ENCODE data around the gene ANKRD44.
A peak's percentile ranks its signal among the peaks of the same experiment; 100 is the strongest.

Gene ANKRD44

GRCh38 chr2:197096649-197097048 is 213.9 kb downstream of the ANKRD44 start:
- no peak for ATAC-seq (ENCODE audit: insufficient read depth, low read depth)
- no peaks in the 10 kb centered on the region for H3K9me3 ChIP-seq (ENCODE audit: insufficient read depth, low read length, severe bottlenecking)
- no peak overlapping the region for H3K4me2 ChIP-seq (ENCODE audit: insufficient read depth, low read length)
- H3K4me3 ChIP-seq (ENCODE audit: low read depth in 1 of 2, low read length in 2 of 2), result no peak overlapping the region
- H3K36me3 ChIP-seq (ENCODE audit: insufficient read depth, low read length), result peaks cover 4% of the 10 kb centered on the region; the same call in 1 of the 2 replicates
- H3K79me2 ChIP-seq (ENCODE audit: insufficient read depth, low read length), result no peaks in the 10 kb centered on the region
- DNase-seq, result no peak
- no peaks in the 10 kb centered on the region for H3K4me1 ChIP-seq (ENCODE audit: insufficient read depth, low read length)
- H2AFZ ChIP-seq (ENCODE audit: low read depth, low read length), result no peak overlapping the region
- no peak overlapping the region for H3K27ac ChIP-seq (ENCODE audit: low read length)
- TF ChIP-seq, protein P1, sequence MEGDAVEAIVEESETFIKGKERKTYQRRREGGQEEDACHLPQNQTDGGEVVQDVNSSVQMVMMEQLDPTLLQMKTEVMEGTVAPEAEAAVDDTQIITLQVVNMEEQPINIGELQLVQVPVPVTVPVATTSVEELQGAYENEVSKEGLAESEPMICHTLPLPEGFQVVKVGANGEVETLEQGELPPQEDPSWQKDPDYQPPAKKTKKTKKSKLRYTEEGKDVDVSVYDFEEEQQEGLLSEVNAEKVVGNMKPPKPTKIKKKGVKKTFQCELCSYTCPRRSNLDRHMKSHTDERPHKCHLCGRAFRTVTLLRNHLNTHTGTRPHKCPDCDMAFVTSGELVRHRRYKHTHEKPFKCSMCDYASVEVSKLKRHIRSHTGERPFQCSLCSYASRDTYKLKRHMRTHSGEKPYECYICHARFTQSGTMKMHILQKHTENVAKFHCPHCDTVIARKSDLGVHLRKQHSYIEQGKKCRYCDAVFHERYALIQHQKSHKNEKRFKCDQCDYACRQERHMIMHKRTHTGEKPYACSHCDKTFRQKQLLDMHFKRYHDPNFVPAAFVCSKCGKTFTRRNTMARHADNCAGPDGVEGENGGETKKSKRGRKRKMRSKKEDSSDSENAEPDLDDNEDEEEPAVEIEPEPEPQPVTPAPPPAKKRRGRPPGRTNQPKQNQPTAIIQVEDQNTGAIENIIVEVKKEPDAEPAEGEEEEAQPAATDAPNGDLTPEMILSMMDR (IDR thresholded peaks at IDR 0.05; ENCODE audit: borderline replicate concordance, extremely low read depth, low read length, poor library complexity, severe bottlenecking), result no peak
- TF ChIP-seq EZH2 (IDR thresholded peaks at IDR 0.05; ENCODE audit: borderline replicate concordance, low read depth, low read length, severe bottlenecking), result no peak
- no peak overlapping the region for H3K9ac ChIP-seq (ENCODE audit: low read depth, low read length)
- no peaks in the 10 kb centered on the region for H4K20me1 ChIP-seq (ENCODE audit: insufficient read depth, low read length)
- H3K27me3 ChIP-seq (ENCODE audit: insufficient read depth, low read length, poor library complexity), result no peaks in the 10 kb centered on the region

- Histone ChIP-seq H3K9ac (ENCODE audit: low read depth, low read length) (no peak overlapping the region), H3K27ac (ENCODE audit: low read length) (no peak overlapping the region), H3K27me3 (ENCODE audit: insufficient read depth, low read length, poor library complexity) (no peaks in the 10 kb centered on the region), H3K36me3 (ENCODE audit: insufficient read depth, low read length) (no peaks in the 10 kb centered on the region; the same call in 1 of the 2 replicates), H3K79me2 (ENCODE audit: insufficient read depth, low read length) (no peaks in the 10 kb centered on the region), H3K4me2 (ENCODE audit: insufficient read depth, low read length) (no peak overlapping the region), H4K20me1 (ENCODE audit: insufficient read depth, low read length) (no peaks in the 10 kb centered on the region), H2AFZ (ENCODE audit: low read depth, low read length) (no peak overlapping the region), H3K9me3 (ENCODE audit: insufficient read depth, low read length, severe bottlenecking) (no peaks in the 10 kb centered on the region), H3K4me1 (ENCODE audit: insufficient read depth, low read length) (peaks cover 23% of the 10 kb centered on the region), H3K4me3 (ENCODE audit: low read depth in 1 of 2, low read length in 2 of 2) (no peak overlapping the region)
- ATAC-seq (ENCODE audit: insufficient read depth, low read depth), result no peak
- no peak for DNase-seq
- no peak for TF ChIP-seq EZH2 (IDR thresholded peaks at IDR 0.05; ENCODE audit: borderline replicate concordance, low read depth, low read length, severe bottlenecking)
Measured at GRCh38 chr2:197092431-197092830, 218.1 kb downstream of the ANKRD44 start.

GRCh38 chr2:197090742-197091367 is 219.7 kb downstream of the ANKRD44 start:
- Histone ChIP-seq H3K4me3 (ENCODE audit: low read depth in 1 of 2, low read length in 2 of 2) (no peak overlapping the region), H3K27me3 (ENCODE audit: insufficient read depth, low read length, poor library complexity) (no peaks in the 10 kb centered on the region), H3K36me3 (ENCODE audit: insufficient read depth, low read length) (no peaks in the 10 kb centered on the region; the same call in 1 of the 2 replicates), H3K4me2 (ENCODE audit: insufficient read depth, low read length) (no peak overlapping the region), H3K27ac (ENCODE audit: low read length) (no peak overlapping the region), H3K9me3 (ENCODE audit: insufficient read depth, low read length, severe bottlenecking) (no peaks in the 10 kb centered on the region), H3K4me1 (ENCODE audit: insufficient read depth, low read length) (peaks cover 23% of the 10 kb centered on the region), H4K20me1 (ENCODE audit: insufficient read depth, low read length) (no peaks in the 10 kb centered on the region), H3K79me2 (ENCODE audit: insufficient read depth, low read length) (no peaks in the 10 kb centered on the region), H2AFZ (ENCODE audit: low read depth, low read length) (no peak overlapping the region), H3K9ac (ENCODE audit: low read depth, low read length) (no peak overlapping the region)
- DNase-seq (no peak), ATAC-seq (ENCODE audit: insufficient read depth, low read depth) (no peak)
- TF ChIP-seq EZH2 (IDR thresholded peaks at IDR 0.05; ENCODE audit: borderline replicate concordance, low read depth, low read length, severe bottlenecking), result no peak
- TF ChIP-seq, protein P1 (IDR thresholded peaks at IDR 0.05; ENCODE audit: borderline replicate concordance, extremely low read depth, low read length, poor library complexity, severe bottlenecking), result no peak

DNA sequence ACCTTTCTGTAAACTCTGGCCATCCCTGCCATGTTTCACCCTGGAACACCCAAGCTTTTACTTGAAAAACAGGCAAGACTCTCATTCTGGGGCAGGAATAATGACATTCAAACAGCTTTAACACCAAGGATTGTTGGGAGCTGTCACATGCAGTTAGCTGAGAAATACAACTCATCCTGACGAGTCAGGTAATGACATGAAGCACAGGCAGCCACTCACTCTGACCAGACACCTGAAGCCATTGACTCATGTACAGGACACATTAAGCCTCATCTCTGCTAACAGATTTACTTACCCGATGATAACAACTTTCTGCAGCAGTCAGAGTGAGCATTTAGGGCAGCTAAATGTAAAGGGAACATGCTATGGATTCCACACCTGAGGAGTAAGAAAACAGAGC is 220.9 kb downstream of the ANKRD44 start:
- Histone ChIP-seq H3K4me3 (ENCODE audit: low read depth in 1 of 2, low read length in 2 of 2) (no peak overlapping the region), H2AFZ (ENCODE audit: low read depth, low read length) (no peak overlapping the region)
- no peak for ATAC-seq (ENCODE audit: insufficient read depth, low read depth)

More for the DNA sequence above, 220.9 kb downstream of the ANKRD44 start:
- DNase-seq, result no peak
- Histone ChIP-seq H3K27me3 (ENCODE audit: insufficient read depth, low read length, poor library complexity) (no peaks in the 10 kb centered on the region), H3K36me3 (ENCODE audit: insufficient read depth, low read length) (no peaks in the 10 kb centered on the region), H3K9me3 (ENCODE audit: insufficient read depth, low read length, severe bottlenecking) (no peaks in the 10 kb centered on the region), H3K4me2 (ENCODE audit: insufficient read depth, low read length) (peak overlapping the region; percentile 50; the same call in 1 of the 2 replicates), H3K27ac (ENCODE audit: low read length) (peak overlapping the region; percentile 63), H3K4me1 (ENCODE audit: insufficient read depth, low read length) (peaks cover 23% of the 10 kb centered on the region), H4K20me1 (ENCODE audit: insufficient read depth, low read length) (no peaks in the 10 kb centered on the region), H3K9ac (ENCODE audit: low read depth, low read length) (0 out of 2 replicates have a peak overlapping the region, but pooled peaks have one; percentile 19), H3K79me2 (ENCODE audit: insufficient read depth, low read length) (no peaks in the 10 kb centered on the region)
- TF ChIP-seq, protein P1 (IDR thresholded peaks at IDR 0.05; ENCODE audit: borderline replicate concordance, extremely low read depth, low read length, poor library complexity, severe bottlenecking), result no peak
- no peak for TF ChIP-seq EZH2 (IDR thresholded peaks at IDR 0.05; ENCODE audit: borderline replicate concordance, low read depth, low read length, severe bottlenecking)
